Lower leg skin (tissue), 3 donors: ENCODE data around the gene HDAC5.

Experiments
- POLR2A ChIP-seq, 2 donors: fragments of 450-650 bp; IDR thresholded peaks; one replicate each; pipeline ENCODE4 v1.6.1; 2016 to 2017; ENCODE audit warnings: antibody characterized with exemption in 2 of 2, mild to moderate bottlenecking in 1 of 2, moderate library complexity in 1 of 2
- TF ChIP-seq, protein P1 (sequence below), 3 donors: fragments of 450-650 bp; IDR thresholded peaks; one replicate each; pipeline ENCODE4 v1.5.1; 2016; ENCODE audit warnings: antibody characterized with exemption in 3 of 3, mild to moderate bottlenecking in 3 of 3, moderate library complexity in 2 of 3

DNA sequence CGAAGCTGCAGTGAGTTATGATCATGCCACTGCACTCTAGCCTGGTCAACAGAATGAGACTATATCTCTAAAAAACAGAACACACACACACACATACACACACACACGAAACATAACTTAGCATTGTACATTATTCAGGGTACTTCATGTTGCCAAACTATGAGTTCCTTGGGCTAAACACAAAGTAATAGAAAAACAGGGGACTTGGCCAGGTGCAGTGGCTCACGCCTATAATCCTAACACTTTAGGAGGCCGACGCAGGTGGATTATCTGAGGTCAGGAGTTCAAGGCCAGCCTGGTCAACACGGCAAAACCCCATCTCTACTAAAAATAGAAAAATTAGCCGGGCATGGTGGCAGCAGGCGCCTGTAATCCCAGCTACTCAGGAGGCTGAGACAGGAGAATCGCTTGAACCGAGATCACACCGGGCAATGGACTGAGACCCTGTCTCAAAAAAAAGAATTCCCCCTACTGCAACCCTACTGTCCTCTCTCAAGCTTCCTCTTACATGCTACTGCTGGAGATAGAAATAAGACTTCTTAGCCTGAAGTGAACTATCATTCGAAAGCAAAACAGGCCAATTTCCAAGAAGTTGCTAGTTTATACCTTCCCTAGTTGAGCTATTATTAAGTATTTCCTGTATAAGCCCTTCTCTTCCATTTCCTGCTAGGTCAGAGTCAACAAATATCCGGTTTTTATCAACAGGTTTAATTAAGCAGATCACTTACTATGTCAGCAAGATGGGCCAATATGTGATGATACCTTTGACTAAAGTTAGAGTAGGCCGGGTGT lies 64.1 kb downstream of the HDAC5 start:
- TF ChIP-seq, protein P1, sequence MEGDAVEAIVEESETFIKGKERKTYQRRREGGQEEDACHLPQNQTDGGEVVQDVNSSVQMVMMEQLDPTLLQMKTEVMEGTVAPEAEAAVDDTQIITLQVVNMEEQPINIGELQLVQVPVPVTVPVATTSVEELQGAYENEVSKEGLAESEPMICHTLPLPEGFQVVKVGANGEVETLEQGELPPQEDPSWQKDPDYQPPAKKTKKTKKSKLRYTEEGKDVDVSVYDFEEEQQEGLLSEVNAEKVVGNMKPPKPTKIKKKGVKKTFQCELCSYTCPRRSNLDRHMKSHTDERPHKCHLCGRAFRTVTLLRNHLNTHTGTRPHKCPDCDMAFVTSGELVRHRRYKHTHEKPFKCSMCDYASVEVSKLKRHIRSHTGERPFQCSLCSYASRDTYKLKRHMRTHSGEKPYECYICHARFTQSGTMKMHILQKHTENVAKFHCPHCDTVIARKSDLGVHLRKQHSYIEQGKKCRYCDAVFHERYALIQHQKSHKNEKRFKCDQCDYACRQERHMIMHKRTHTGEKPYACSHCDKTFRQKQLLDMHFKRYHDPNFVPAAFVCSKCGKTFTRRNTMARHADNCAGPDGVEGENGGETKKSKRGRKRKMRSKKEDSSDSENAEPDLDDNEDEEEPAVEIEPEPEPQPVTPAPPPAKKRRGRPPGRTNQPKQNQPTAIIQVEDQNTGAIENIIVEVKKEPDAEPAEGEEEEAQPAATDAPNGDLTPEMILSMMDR (IDR thresholded peaks at IDR 0.05) = no peak
- no peak for TF ChIP-seq POLR2A (IDR thresholded peaks at IDR 0.05)
